MM.1S (cell line): ENCODE data around the gene KRTAP10-4.
"Not testable (repeated sequence)": the region's sequence is repeated elsewhere in the genome, so short reads cannot be mapped to it uniquely, and the experiment has no call there.

Source experiments
- DNase-seq: peaks from one replicate; pipeline ENCODE4 v3.0.0-alpha.2; 2015
- H2AFZ ChIP-seq: fragments of 300-600 bp; sonication (generic); 2 replicates; pipeline ENCODE4 v1.6.0; 2016; ENCODE audit warnings: antibody characterized with exemption, low read length
- H3F3A ChIP-seq: fragments of 300-600 bp; sonication (generic); 2 replicates; pipeline ENCODE4 v1.6.1; 2016; ENCODE audit warnings: mild to moderate bottlenecking, antibody characterized with exemption, low read length, moderate library complexity, mixed read lengths; ENCODE audit not compliant: insufficient read depth
- H3K27ac ChIP-seq: fragments of 300-600 bp; sonication (generic); 2 replicates; pipeline ENCODE4 v1.5.1; 2016; ENCODE audit warnings: mild to moderate bottlenecking, low read length
- H3K27me3 ChIP-seq: fragments of 300-600 bp; sonication (generic); replicated peaks from 2 replicates; pipeline ENCODE4 v1.6.0; 2016; ENCODE audit warnings: low read length; ENCODE audit not compliant: insufficient read depth
- H3K36me3 ChIP-seq: fragments of 300-600 bp; sonication (generic); replicated peaks from 2 replicates; pipeline ENCODE4 v1.6.1; 2016; ENCODE audit warnings: mild to moderate bottlenecking, low read length, mixed read lengths; ENCODE audit not compliant: insufficient read depth
- H3K4me1 ChIP-seq: fragments of 300-600 bp; sonication (generic); 2 replicates; pipeline ENCODE4 v1.6.1; 2016; ENCODE audit warnings: low read length, mixed read lengths
- H3K4me2 ChIP-seq: fragments of 300-600 bp; sonication (generic); 2 replicates; pipeline ENCODE4 v1.6.0; 2016; ENCODE audit warnings: low read depth, low read length
- H3K4me3 ChIP-seq: fragments of 300-600 bp; sonication (generic); 2 replicates; pipeline ENCODE4 v1.5.1; 2016; ENCODE audit warnings: low read length, mixed read lengths
- H3K79me2 ChIP-seq: fragments of 300-600 bp; sonication (generic); 2 replicates; pipeline ENCODE4 v1.6.1; 2016; ENCODE audit warnings: mixed run types, low read length, mixed read lengths
- H3K9ac ChIP-seq: fragments of 300-600 bp; sonication (generic); 2 replicates; pipeline ENCODE4 v1.6.1; 2016; ENCODE audit warnings: low read length, mixed read lengths
- H3K9me2 ChIP-seq: fragments of 300-600 bp; sonication (generic); replicated peaks from 2 replicates; pipeline ENCODE4 v1.6.1; 2016; ENCODE audit warnings: mild to moderate bottlenecking, low read length, mixed read lengths; ENCODE audit not compliant: insufficient read depth
- H3K9me3 ChIP-seq: fragments of 300-600 bp; sonication (generic); replicated peaks from 2 replicates; pipeline ENCODE4 v1.6.1; 2016; ENCODE audit warnings: mild to moderate bottlenecking, low read length, mixed read lengths; ENCODE audit not compliant: insufficient read depth
- H4K20me1 ChIP-seq: fragments of 300-600 bp; sonication (generic); 2 replicates; pipeline ENCODE4 v1.6.1; 2016; ENCODE audit warnings: mild to moderate bottlenecking, low read length, moderate library complexity, mixed read lengths; ENCODE audit not compliant: insufficient read depth
- EZH2 ChIP-seq: fragments of 300-600 bp; sonication (generic); optimal IDR thresholded peaks from 2 replicates; pipeline ENCODE3; 2017; ENCODE audit warnings: low read depth, mild to moderate bottlenecking, antibody characterized with exemption, low read length, mixed read lengths
- EZH2phosphoT487 ChIP-seq: fragments of 300-600 bp; sonication (generic); IDR thresholded peaks from 2 replicates; pipeline ENCODE4 v1.6.1; 2018; ENCODE audit warnings: antibody characterized with exemption, low read length
- TF ChIP-seq, protein P1 (sequence below): fragments of 300-600 bp; sonication (generic); IDR thresholded peaks from 2 replicates; pipeline ENCODE4 v1.5.1; 2016; ENCODE audit warnings: antibody characterized with exemption, low read length, mixed read lengths

The KRTAP10-4 gene

DNA sequence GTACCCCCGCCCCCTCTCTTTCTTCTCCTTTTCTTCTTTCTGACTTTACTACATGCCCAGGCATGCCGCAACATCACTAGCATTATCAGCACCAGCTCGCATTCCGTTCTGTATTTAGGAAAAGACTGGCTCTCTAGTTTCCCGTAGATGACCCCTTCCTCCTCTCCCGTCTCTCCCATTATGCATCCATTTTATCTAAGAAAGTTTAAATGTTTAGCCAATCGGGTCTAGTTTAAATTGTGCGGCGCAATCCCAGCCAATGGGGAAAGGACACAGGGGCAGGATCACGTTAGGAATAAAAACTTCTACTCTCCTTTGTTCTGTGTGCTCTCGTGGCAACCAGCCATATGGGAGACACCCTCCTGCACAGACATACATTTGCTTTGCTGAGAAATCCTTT, 24.5 kb downstream of the KRTAP10-4 start:
- H3K9me3 ChIP-seq = no peaks in the 10 kb centered on the region
- no peak overlapping the region for H2AFZ ChIP-seq
- H3K27ac ChIP-seq = no peak overlapping the region
- no peaks in the 10 kb centered on the region for H3K4me1 ChIP-seq
- peaks cover 84% of the 10 kb centered on the region for H3K27me3 ChIP-seq
- H3K36me3 ChIP-seq = no peaks in the 10 kb centered on the region
- TF ChIP-seq EZH2 (no peak), EZH2phosphoT487 (no peak)
- TF ChIP-seq, protein P1, sequence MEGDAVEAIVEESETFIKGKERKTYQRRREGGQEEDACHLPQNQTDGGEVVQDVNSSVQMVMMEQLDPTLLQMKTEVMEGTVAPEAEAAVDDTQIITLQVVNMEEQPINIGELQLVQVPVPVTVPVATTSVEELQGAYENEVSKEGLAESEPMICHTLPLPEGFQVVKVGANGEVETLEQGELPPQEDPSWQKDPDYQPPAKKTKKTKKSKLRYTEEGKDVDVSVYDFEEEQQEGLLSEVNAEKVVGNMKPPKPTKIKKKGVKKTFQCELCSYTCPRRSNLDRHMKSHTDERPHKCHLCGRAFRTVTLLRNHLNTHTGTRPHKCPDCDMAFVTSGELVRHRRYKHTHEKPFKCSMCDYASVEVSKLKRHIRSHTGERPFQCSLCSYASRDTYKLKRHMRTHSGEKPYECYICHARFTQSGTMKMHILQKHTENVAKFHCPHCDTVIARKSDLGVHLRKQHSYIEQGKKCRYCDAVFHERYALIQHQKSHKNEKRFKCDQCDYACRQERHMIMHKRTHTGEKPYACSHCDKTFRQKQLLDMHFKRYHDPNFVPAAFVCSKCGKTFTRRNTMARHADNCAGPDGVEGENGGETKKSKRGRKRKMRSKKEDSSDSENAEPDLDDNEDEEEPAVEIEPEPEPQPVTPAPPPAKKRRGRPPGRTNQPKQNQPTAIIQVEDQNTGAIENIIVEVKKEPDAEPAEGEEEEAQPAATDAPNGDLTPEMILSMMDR = no peak
- H3K9me2 ChIP-seq = no peaks in the 10 kb centered on the region
- H3K79me2 ChIP-seq = no peaks in the 10 kb centered on the region
- no peak overlapping the region for H3K9ac ChIP-seq
- H4K20me1 ChIP-seq = no peaks in the 10 kb centered on the region
- no peak overlapping the region for H3K4me3 ChIP-seq
- H3F3A ChIP-seq = no peaks in the 10 kb centered on the region
- no peak overlapping the region for H3K4me2 ChIP-seq
- DNase-seq = no peak

DNA sequence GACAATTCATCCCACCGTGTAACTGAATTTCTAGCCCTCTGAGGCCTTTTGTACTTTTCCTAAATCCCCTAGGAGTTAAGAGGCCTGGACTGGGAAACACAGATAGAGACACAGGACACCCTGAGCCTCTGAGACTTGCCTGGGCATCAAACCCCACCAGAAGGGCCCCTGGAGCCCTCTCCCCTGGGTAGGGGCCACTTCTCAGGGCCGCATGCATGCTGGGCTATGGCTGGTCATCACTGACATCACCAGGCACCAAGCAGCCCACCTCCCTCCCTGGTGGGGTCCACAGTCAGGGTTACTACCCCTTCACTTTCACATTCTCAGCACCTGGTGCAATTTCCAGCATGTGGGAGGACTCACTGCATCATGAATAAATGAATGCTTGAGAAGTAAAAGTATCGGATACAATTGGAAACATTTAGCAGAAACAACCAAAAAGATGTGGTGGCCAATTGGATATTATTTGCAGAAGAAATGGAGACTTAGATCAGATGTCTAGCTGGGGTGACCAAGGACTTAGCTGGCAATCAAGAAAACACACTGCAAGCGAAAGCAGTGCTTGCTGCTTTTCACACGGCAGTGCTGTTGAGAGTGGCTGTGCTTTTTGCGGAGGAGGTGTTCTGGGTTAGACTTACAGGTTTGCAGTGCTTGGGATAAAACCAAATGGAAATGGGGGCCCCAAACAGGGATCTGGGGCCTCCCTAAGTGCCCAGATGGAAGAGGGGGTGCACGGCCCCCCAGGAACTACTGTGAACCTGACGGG, 25.9 kb downstream of the KRTAP10-4 start:
- Histone ChIP-seq H3K9me2 (no peaks in the 10 kb centered on the region), H2AFZ (no peak overlapping the region), H3K27ac (no peak overlapping the region), H4K20me1 (no peaks in the 10 kb centered on the region), H3K9ac (no peak overlapping the region), H3K27me3 (peaks cover 84% of the 10 kb centered on the region), H3F3A (no peaks in the 10 kb centered on the region), H3K4me2 (no peak overlapping the region), H3K9me3 (no peaks in the 10 kb centered on the region), H3K4me3 (no peak overlapping the region), H3K4me1 (no peaks in the 10 kb centered on the region), H3K79me2 (no peaks in the 10 kb centered on the region), H3K36me3 (no peaks in the 10 kb centered on the region)
- TF ChIP-seq, protein P1 = no peak
- TF ChIP-seq EZH2 (no peak), EZH2phosphoT487 (no peak)
- DNase-seq = no peak

DNA sequence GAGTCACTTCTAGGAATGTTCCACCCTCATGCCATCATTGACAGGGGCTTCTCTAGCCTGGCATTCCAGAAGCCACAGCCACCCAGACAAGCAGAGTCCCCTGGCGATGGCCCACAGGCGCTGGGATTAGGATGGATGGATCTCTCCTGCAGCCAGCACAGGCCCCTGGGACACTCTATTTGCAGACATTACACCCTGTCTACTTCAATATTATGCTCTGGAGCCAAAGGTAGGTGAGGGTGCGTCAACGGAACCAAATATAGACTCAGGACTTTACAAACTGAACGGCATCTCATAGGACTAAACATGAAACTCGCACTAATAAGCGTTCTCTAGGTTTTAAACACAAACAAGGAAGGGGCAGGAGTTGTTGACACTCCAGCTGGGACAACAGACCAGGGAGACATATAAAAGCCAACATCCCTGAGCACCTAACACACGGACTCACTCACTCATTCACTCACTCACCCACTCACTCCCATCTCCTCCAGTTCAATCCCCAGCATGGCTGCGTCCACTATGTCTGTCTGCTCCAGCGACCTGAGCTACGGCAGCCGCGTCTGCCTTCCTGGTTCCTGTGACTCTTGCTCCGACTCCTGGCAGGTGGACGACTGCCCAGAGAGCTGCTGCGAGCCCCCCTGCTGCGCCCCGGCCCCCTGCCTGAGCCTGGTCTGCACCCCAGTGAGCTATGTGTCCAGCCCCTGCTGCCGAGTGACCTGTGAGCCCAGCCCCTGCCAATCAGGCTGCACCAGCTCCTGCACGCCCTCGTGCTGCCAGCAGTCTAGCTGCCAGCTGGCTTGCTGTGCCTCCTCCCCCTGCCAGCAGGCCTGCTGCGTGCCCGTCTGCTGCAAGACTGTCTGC, 26.8 kb downstream of the KRTAP10-4 start, which contains the start of gene KRTAP10-7:
Gene KRTAP10-7 (plus strand): TSS at position 480 of the 861 bp plus-strand sequence. CDS start 25 bp downstream, at position 505.
- not testable (repeated sequence) for H3K27ac ChIP-seq, H3K79me2 ChIP-seq, H3K9me3 ChIP-seq, H3K4me3 ChIP-seq, H3K9me2 ChIP-seq, H3K36me3 ChIP-seq, H4K20me1 ChIP-seq, H2AFZ ChIP-seq, H3K9ac ChIP-seq, H3K4me2 ChIP-seq, H3F3A ChIP-seq, DNase-seq, H3K4me1 ChIP-seq
- peaks cover 85% of the 10 kb centered on the region for H3K27me3 ChIP-seq

DNA sequence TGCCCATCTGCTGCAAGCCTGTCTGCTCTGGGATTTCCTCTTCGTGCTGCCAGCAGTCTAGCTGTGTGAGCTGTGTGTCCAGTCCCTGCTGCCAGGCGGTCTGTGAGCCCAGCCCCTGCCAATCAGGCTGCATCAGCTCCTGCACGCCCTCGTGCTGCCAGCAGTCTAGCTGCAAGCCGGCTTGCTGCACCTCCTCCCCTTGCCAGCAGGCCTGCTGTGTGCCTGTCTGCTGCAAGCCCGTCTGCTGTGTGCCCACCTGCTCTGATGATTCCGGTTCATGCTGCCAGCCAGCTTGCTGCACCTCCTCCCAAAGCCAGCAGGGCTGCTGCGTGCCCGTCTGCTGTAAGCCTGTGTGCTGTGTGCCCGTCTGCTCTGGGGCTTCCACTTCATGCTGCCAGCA, 27.6 kb downstream of the KRTAP10-4 start:
- H2AFZ ChIP-seq, H3K36me3 ChIP-seq, DNase-seq, H3K4me3 ChIP-seq, H3K4me2 ChIP-seq, H4K20me1 ChIP-seq, H3K27ac ChIP-seq, H3K79me2 ChIP-seq, H3F3A ChIP-seq, H3K9me2 ChIP-seq, H3K9me3 ChIP-seq, H3K4me1 ChIP-seq, H3K9ac ChIP-seq: not testable (repeated sequence)
- H3K27me3 ChIP-seq = peaks cover 85% of the 10 kb centered on the region
